GM23338 (cell line): Measurements from ENCODE around the gene TNNI3K. TPM values are rescaled to one million over a fixed set of nuclear protein-coding genes. Genes with fewer than 3 reads are reported as not detected.
A peak's percentile ranks its signal among the peaks of the same experiment; 100 is the strongest.

Source experiments
- ATAC-seq: fragments of 200-7000 bp; cut with Tn5 transposase; 3 replicates; pipeline ENCODE4 v1.9.1; 2020
- DNase-seq: peaks from one replicate; pipeline ENCODE4 v3.0.0-alpha.2; 2015; ENCODE audit warnings: low spot score
- H2AFZ ChIP-seq: fragments of 200-600 bp; sonication (generic); 2 replicates; pipeline ENCODE4 v1.8.0; 2016; ENCODE audit warnings: antibody characterized with exemption, mild to moderate bottlenecking, moderate library complexity
- H3F3A ChIP-seq: fragments of 200-600 bp; sonication (generic); replicated peaks from 2 replicates; pipeline ENCODE4 v1.8.0; 2017; ENCODE audit warnings: antibody characterized with exemption, mixed run types, low read depth
- H3K27ac ChIP-seq: fragments of 200-600 bp; sonication (generic); 2 replicates; pipeline ENCODE4 v1.6.1; 2016; ENCODE audit warnings: low read depth
- H3K27me3 ChIP-seq: fragments of 200-600 bp; sonication (generic); 2 replicates; pipeline ENCODE4 v1.8.0; 2016; ENCODE audit warnings: mild to moderate bottlenecking, mixed run types, moderate library complexity; ENCODE audit not compliant: insufficient read depth
- H3K36me3 ChIP-seq: fragments of 200-600 bp; sonication (generic); 2 replicates; pipeline ENCODE4 v1.8.0; 2016; ENCODE audit warnings: mild to moderate bottlenecking; ENCODE audit not compliant: insufficient read depth
- H3K4me1 ChIP-seq: fragments of 200-600 bp; sonication (generic); 2 replicates; pipeline ENCODE4 v1.8.0; 2016; ENCODE audit warnings: mild to moderate bottlenecking, moderate library complexity; ENCODE audit not compliant: insufficient read depth
- H3K4me2 ChIP-seq: fragments of 200-600 bp; sonication (generic); 2 replicates; pipeline ENCODE4 v1.7.1; 2017; ENCODE audit warnings: mixed run types
- H3K4me3 ChIP-seq: fragments of 200-600 bp; sonication (generic); 2 replicates; pipeline ENCODE4 v1.6.1; 2016; ENCODE audit warnings: mixed run types
- H3K79me2 ChIP-seq: fragments of 200-600 bp; sonication (generic); replicated peaks from 2 replicates; pipeline ENCODE4 v1.8.0; 2017; ENCODE audit warnings: mild to moderate bottlenecking; ENCODE audit not compliant: insufficient read depth
- H3K9me2 ChIP-seq: fragments of 200-600 bp; sonication (generic); 2 replicates; pipeline ENCODE4 v1.8.0; 2017; ENCODE audit not compliant: insufficient read depth
- H4K20me1 ChIP-seq: fragments of 200-600 bp; sonication (generic); replicated peaks from 2 replicates; pipeline ENCODE4 v1.8.0; 2017; ENCODE audit warnings: mild to moderate bottlenecking; ENCODE audit not compliant: insufficient read depth
- H3K27ac Mint-ChIP-seq: 2 replicates; pipeline ENCODE4 v1.8.0; 2020; ENCODE audit warnings: inconsistent platforms, mild to moderate bottlenecking, moderate library complexity, mixed read lengths
- H3K27me3 Mint-ChIP-seq: 3 replicates; pipeline ENCODE4 v1.8.0; 2022; ENCODE audit warnings: low read depth, mild to moderate bottlenecking, moderate library complexity, mixed read lengths, inconsistent platforms; ENCODE audit not compliant: insufficient read depth, poor library complexity
- H3K36me3 Mint-ChIP-seq: 3 replicates; pipeline ENCODE4 v1.8.0; 2021; ENCODE audit warnings: low read depth, mild to moderate bottlenecking, inconsistent platforms, moderate library complexity, mixed read lengths
- H3K4me1 Mint-ChIP-seq: 3 replicates; pipeline ENCODE4 v1.8.0; 2020; ENCODE audit warnings: mild to moderate bottlenecking, inconsistent platforms, mixed read lengths
- H3K4me3 Mint-ChIP-seq: 3 replicates; pipeline ENCODE4 v1.8.0; 2021; ENCODE audit warnings: moderate library complexity, mild to moderate bottlenecking, inconsistent platforms, mixed read lengths
- H3K9me3 Mint-ChIP-seq: 3 replicates; pipeline ENCODE4 v1.8.0; 2020; ENCODE audit warnings: moderate library complexity, mild to moderate bottlenecking, inconsistent platforms, mixed read lengths
- CREB1 ChIP-seq: fragments of 250-450 bp; sonication (Bioruptor Pico); IDR thresholded peaks from 2 replicates; pipeline ENCODE4 v1.5.0; 2020; ENCODE audit warnings: low read depth, mild to moderate bottlenecking, moderate library complexity
- CTCF ChIP-seq, 2 experiments: fragments of 200-600 bp in 1 of 2; sonication (generic) in 1 of 2; conservative IDR thresholded peaks; 2 replicates each; pipeline versions ENCODE4 v1.5.1 to v1.6.1; 2016 to 2017; ENCODE audit warnings: antibody characterized with exemption in 2 of 2, low read depth in 2 of 2, mild to moderate bottlenecking in 2 of 2, moderate library complexity in 1 of 2
- EZH2phosphoT487 ChIP-seq: fragments of 200-600 bp; sonication (generic); IDR thresholded peaks from one replicate; pipeline ENCODE4 v1.8.1; 2018; ENCODE audit warnings: antibody characterized with exemption; ENCODE audit not compliant: unreplicated experiment
- JUNB ChIP-seq: IDR thresholded peaks from one replicate; pipeline ENCODE4 v1.6.1; 2016; ENCODE audit warnings: antibody characterized with exemption; ENCODE audit not compliant: unreplicated experiment
- REST ChIP-seq: IDR thresholded peaks from one replicate; pipeline ENCODE4 v1.6.1; 2018; ENCODE audit warnings: antibody characterized with exemption; ENCODE audit not compliant: unreplicated experiment
- polyA plus RNA-seq: library from polyadenylated mRNA; unstranded; fragments of >200 nt; fragmentation: Nextera tagmentation; extraction: Ambion mirVana; gene quantifications from 2 replicates; pipeline ENCODE4 v1.2.1, GENCODE V29; 2016
- total RNA-seq: library from RNA; depleted of rRNA; stranded (reverse); fragments of >200 nt; shearing (Covaris generic); gene quantifications from 2 replicates; pipeline ENCODE4 v1.2.3, GENCODE V29; 2014

The TNNI3K gene
- total and polyA plus RNA-seq, 2 experiments from 2014 or later, result not detected

GRCh38 chr1:74545821-74546220 is 310.6 kb downstream of the TNNI3K start (continued):
- no peak for TF ChIP-seq REST
- no peak for TF ChIP-seq CREB1

GRCh38 chr1:74548961-74549750 is 314.0 kb downstream of the TNNI3K start:
- no peak overlapping the region for H3K27ac Mint-ChIP-seq
- H4K20me1 ChIP-seq, result no peaks in the 10 kb centered on the region
- no peak overlapping the region for H3K27ac ChIP-seq
- H3K9me2 ChIP-seq, result no peaks in the 10 kb centered on the region
- no peaks in the 10 kb centered on the region for H3K4me1 Mint-ChIP-seq
- no peaks in the 10 kb centered on the region for H3K4me1 ChIP-seq
- H3K36me3 Mint-ChIP-seq, result no peaks in the 10 kb centered on the region
- no peaks in the 10 kb centered on the region for H3K9me3 Mint-ChIP-seq
- H3K36me3 ChIP-seq, result no peaks in the 10 kb centered on the region
- H3K79me2 ChIP-seq, result no peaks in the 10 kb centered on the region
- H3K4me3 Mint-ChIP-seq, result no peak overlapping the region
- peaks cover 2% of the 10 kb centered on the region for H3K27me3 Mint-ChIP-seq
- ATAC-seq (no peak), DNase-seq (no peak)
- no peaks in the 10 kb centered on the region for H3F3A ChIP-seq
- TF ChIP-seq CREB1 (no peak), JUNB (no peak), EZH2phosphoT487 (no peak)
- H3K4me3 ChIP-seq, result no peak overlapping the region
- no peaks in the 10 kb centered on the region for H3K27me3 ChIP-seq
- peak overlapping the region; percentile 9; the same call in 1 of the 2 replicates for H2AFZ ChIP-seq
- H3K4me2 ChIP-seq, result no peak overlapping the region

GRCh38 chr1:74549932-74550331 is 314.7 kb downstream of the TNNI3K start:
- Histone ChIP-seq H3K27ac (no peak overlapping the region), H3K79me2 (no peaks in the 10 kb centered on the region), H3K27me3 (no peaks in the 10 kb centered on the region), H4K20me1 (no peaks in the 10 kb centered on the region), H3K4me3 (no peak overlapping the region), H2AFZ (no peak overlapping the region; the same call in 1 of the 2 replicates), H3F3A (no peaks in the 10 kb centered on the region), H3K9me2 (no peaks in the 10 kb centered on the region), H3K4me2 (no peak overlapping the region), H3K4me1 (no peaks in the 10 kb centered on the region), H3K36me3 (no peaks in the 10 kb centered on the region)
- Mint-ChIP-seq H3K27ac (no peak overlapping the region), H3K36me3 (no peaks in the 10 kb centered on the region), H3K4me1 (no peaks in the 10 kb centered on the region), H3K9me3 (no peaks in the 10 kb centered on the region), H3K27me3 (peaks cover 2% of the 10 kb centered on the region), H3K4me3 (no peak overlapping the region)
- no peak for ATAC-seq
- no peak for DNase-seq
- TF ChIP-seq CTCF (conservative IDR thresholded peaks at IDR 0.05; ENCODE audit: low read depth in 2 of 2) (peak in 1 of 2 experiments; percentile 31; a peak in 2 of 4 replicates), EZH2phosphoT487 (no peak)
